AG09309 (cell line): ENCODE results near the gene EVX2.

ENCODE experiments used
- DNase-seq: peaks from one replicate; pipeline ENCODE4 v3.0.0-alpha.2; 2010; ENCODE audit warnings: low read depth
- H3K4me3 ChIP-seq: 2 replicates; pipeline ENCODE4 v1.5.1; 2011; ENCODE audit warnings: mild to moderate bottlenecking, low read depth, low read length, moderate library complexity; ENCODE audit not compliant: control insufficient read depth
- CTCF ChIP-seq: IDR thresholded peaks from 2 replicates; pipeline ENCODE4 v1.5.1; 2011; ENCODE audit warnings: mild to moderate bottlenecking, low read depth, low read length, inconsistent platforms; ENCODE audit not compliant: insufficient read depth, control insufficient read depth; ENCODE audit errors: missing control alignments

EVX2 gene

DNA sequence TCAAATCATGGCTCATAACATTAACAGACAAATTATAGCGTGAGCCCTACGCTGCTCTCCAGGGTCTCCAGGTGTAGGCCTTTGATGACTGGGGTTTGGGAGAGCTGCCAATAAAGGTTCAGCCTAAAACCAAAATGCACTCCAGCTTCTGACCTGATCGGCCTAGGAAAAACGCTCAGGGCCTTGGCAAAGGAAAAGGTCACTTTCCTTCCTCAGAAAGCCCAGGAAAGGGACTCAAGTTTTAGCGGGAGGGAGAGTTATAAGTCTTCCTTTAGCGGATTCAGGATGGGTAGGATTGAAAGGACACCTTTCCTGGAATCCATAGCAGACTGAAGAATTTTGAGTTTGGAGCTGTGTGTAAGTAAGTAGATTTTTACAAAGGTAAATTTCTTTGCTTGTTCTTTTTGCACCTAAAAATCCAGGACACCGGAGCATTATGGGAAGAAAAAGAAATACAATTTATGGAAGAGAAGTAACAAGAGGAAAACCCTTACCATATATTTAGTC is 8.8 kb downstream of the EVX2 start:
- no peak for DNase-seq
- no peak overlapping the region for H3K4me3 ChIP-seq
- TF ChIP-seq CTCF, result no peak

DNA sequence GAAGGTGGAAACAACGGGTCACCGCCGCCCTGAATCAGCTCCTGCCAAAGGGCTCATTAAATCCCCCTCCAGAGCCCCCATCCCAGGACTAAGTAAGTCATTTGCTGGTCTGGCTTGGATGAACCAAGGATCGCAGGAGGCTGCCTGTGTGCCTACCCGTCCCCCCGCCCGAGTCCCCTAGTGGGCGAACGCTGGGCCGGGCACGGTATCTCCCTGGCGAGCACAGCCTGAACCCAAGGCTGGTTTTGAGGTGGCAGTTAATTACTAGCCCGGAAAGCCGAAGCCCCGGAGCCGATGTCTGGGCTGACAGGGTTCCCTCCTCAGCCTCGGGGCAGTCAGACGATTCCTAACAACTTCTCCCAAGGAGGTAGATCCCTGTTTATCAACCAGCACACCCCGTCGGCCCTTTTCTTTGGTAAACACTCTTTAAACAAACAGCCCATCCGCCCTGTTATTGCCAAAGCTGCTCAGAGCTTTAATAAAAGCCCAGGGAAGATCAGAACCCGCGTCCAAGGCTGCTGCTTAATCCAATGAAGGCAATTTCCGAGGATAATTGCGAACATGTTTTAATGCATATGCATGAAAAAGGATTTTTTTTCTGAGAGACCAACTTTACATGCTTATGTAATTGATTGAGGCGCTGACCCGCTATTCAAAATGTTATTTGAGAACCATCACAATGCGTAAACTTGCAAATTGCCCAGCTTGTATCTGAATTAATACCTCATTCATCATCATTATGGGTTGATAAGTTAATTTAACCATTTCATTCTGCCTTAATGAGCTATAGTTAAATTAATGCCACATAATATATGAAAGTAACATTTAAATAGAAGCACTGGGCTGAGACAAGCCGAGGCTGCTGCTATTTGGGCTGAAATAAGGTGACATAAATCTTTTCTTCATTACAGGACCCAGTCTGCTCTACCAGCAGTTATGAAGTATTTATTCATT is 10.5 kb downstream of the EVX2 start:
- TF ChIP-seq CTCF, result no peak
- DNase-seq, result no peak
- H3K4me3 ChIP-seq, result no peak overlapping the region

- TF ChIP-seq CTCF, result no peak
These were observed 11.5 kb downstream of the EVX2 start for GRCh38 chr2:176072292-176072669.

GRCh38 chr2:176071330-176072291 is 12.2 kb downstream of the EVX2 start:
- no peak for TF ChIP-seq CTCF
- DNase-seq, result no peak
- no peak overlapping the region for H3K4me3 ChIP-seq

More at GRCh38 chr2:176072292-176072669, 11.5 kb downstream of the EVX2 start:
- H3K4me3 ChIP-seq, result no peak overlapping the region
- DNase-seq, result no peak

DNA sequence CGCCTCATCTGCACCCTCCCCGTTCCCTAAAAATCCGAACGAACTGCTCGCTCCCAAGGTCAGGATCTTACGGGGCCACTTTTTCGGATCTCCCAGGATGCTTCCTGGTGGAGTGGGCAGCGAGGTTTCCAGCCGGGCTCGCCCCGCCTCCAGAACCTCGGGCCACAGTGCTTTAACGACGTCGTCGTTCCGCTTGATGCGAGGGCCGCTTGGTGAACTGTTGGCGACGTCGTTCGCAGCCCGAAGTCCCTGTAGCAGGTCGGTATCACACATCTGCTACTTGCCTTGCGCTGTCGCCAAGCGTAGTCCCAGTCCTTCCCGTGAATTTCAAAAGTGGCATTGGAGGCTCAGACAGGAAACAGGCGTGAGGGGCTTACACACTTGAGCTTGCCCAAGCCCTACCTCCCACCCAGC is 15.3 kb downstream of the EVX2 start:
- H3K4me3 ChIP-seq, result no peak overlapping the region
- no peak for TF ChIP-seq CTCF
- no peak for DNase-seq
